ENCODE measurements around the gene H3-3A.

Gene H3-3A

GRCh38 chr1:226038661-226039060 lies 23.9 kb upstream of the H3-3A start:
- ATAC-seq (ENCODE audit: low read depth) (no peak), DNase-seq (ENCODE audit: low spot score in 2 of 2) (no peak)
- no peak overlapping the region for H3K27ac Mint-ChIP-seq
- H3K27me3 Mint-ChIP-seq = no peaks in the 10 kb centered on the region
- H3K4me1 Mint-ChIP-seq = peaks cover under 1% of the 10 kb centered on the region
- no peaks in the 10 kb centered on the region for H3K9me3 Mint-ChIP-seq
- no peak overlapping the region for H3K4me3 Mint-ChIP-seq
- no peaks in the 10 kb centered on the region for H3K36me3 Mint-ChIP-seq

GRCh38 chr1:226041419-226041818 lies 21.1 kb upstream of the H3-3A start:
- no peak overlapping the region for H3K4me3 Mint-ChIP-seq
- DNase-seq (ENCODE audit: low spot score in 2 of 2) = no peak
- peaks cover 3% of the 10 kb centered on the region for H3K4me1 Mint-ChIP-seq
- H3K27me3 Mint-ChIP-seq = no peaks in the 10 kb centered on the region
- ATAC-seq (ENCODE audit: low read depth) = no peak
- H3K27ac Mint-ChIP-seq = no peak overlapping the region
- no peaks in the 10 kb centered on the region for H3K9me3 Mint-ChIP-seq
- H3K36me3 Mint-ChIP-seq = peaks cover 4% of the 10 kb centered on the region

GRCh38 chr1:226044514-226045101 lies 17.9 kb upstream of the H3-3A start:
- Mint-ChIP-seq H3K4me3 (no peak overlapping the region), H3K27ac (no peak overlapping the region), H3K36me3 (peaks cover 4% of the 10 kb centered on the region), H3K27me3 (no peaks in the 10 kb centered on the region), H3K4me1 (peaks cover 3% of the 10 kb centered on the region), H3K9me3 (no peaks in the 10 kb centered on the region)
- ATAC-seq (ENCODE audit: low read depth) (no peak), DNase-seq (ENCODE audit: low spot score in 2 of 2) (no peak)

- H3K4me1 Mint-ChIP-seq = peaks cover 3% of the 10 kb centered on the region
- H3K27me3 Mint-ChIP-seq = no peaks in the 10 kb centered on the region
- DNase-seq (ENCODE audit: low spot score in 2 of 2) (no peak), ATAC-seq (ENCODE audit: low read depth) (no peak)
- no peak overlapping the region for H3K4me3 Mint-ChIP-seq
- H3K27ac Mint-ChIP-seq = no peak overlapping the region
- H3K9me3 Mint-ChIP-seq = no peaks in the 10 kb centered on the region
- peaks cover 6% of the 10 kb centered on the region for H3K36me3 Mint-ChIP-seq
These were observed 16.3 kb upstream of the H3-3A start for GRCh38 chr1:226046240-226046639.

- ATAC-seq (ENCODE audit: low read depth) = no peak
- Mint-ChIP-seq H3K36me3 (peaks cover 7% of the 10 kb centered on the region), H3K27ac (no peak overlapping the region), H3K27me3 (no peaks in the 10 kb centered on the region), H3K4me3 (no peak overlapping the region), H3K9me3 (no peaks in the 10 kb centered on the region), H3K4me1 (peaks cover 3% of the 10 kb centered on the region)
- DNase-seq (ENCODE audit: low spot score in 2 of 2) = no peak
These were observed 15.0 kb upstream of the H3-3A start for GRCh38 chr1:226047495-226047894.

GRCh38 chr1:226048886-226049285 lies 13.6 kb upstream of the H3-3A start:
- no peak overlapping the region for H3K4me3 Mint-ChIP-seq
- H3K4me1 Mint-ChIP-seq = peaks cover under 1% of the 10 kb centered on the region
- H3K27ac Mint-ChIP-seq = no peak overlapping the region
- H3K27me3 Mint-ChIP-seq = no peaks in the 10 kb centered on the region
- ATAC-seq (ENCODE audit: low read depth) (no peak), DNase-seq (ENCODE audit: low spot score in 2 of 2) (no peak)
- peaks cover 10% of the 10 kb centered on the region for H3K36me3 Mint-ChIP-seq
- no peaks in the 10 kb centered on the region for H3K9me3 Mint-ChIP-seq

- H3K27ac Mint-ChIP-seq = no peak overlapping the region
These were observed 12.4 kb upstream of the H3-3A start for GRCh38 chr1:226050133-226050532.

GRCh38 chr1:226051365-226051764 lies 11.2 kb upstream of the H3-3A start:
- ATAC-seq (ENCODE audit: low read depth) (no peak), DNase-seq (ENCODE audit: low spot score in 2 of 2) (no peak)
- H3K4me3 Mint-ChIP-seq = no peak overlapping the region
- H3K27me3 Mint-ChIP-seq = no peaks in the 10 kb centered on the region
- H3K4me1 Mint-ChIP-seq = peaks cover 2% of the 10 kb centered on the region
- peaks cover 15% of the 10 kb centered on the region for H3K36me3 Mint-ChIP-seq
- H3K27ac Mint-ChIP-seq = no peak overlapping the region
- H3K9me3 Mint-ChIP-seq = no peaks in the 10 kb centered on the region

More at GRCh38 chr1:226050133-226050532, 12.4 kb upstream of the H3-3A start:
- ATAC-seq (ENCODE audit: low read depth) = no peak
- no peak for DNase-seq (ENCODE audit: low spot score in 2 of 2)
- Mint-ChIP-seq H3K27me3 (no peaks in the 10 kb centered on the region), H3K9me3 (no peaks in the 10 kb centered on the region), H3K36me3 (peaks cover 8% of the 10 kb centered on the region), H3K4me3 (no peak overlapping the region), H3K4me1 (no peaks in the 10 kb centered on the region)

- Mint-ChIP-seq H3K4me3 (no peak overlapping the region), H3K9me3 (no peaks in the 10 kb centered on the region), H3K36me3 (peaks cover 17% of the 10 kb centered on the region), H3K4me1 (peaks cover 3% of the 10 kb centered on the region), H3K27ac (no peak overlapping the region), H3K27me3 (no peaks in the 10 kb centered on the region)
- ATAC-seq (ENCODE audit: low read depth) (no peak), DNase-seq (ENCODE audit: low spot score in 2 of 2) (no peak)
These were observed 10.5 kb upstream of the H3-3A start for GRCh38 chr1:226052061-226052460.

- no peaks in the 10 kb centered on the region for H3K27me3 Mint-ChIP-seq
- H3K9me3 Mint-ChIP-seq = no peaks in the 10 kb centered on the region
- H3K36me3 Mint-ChIP-seq = peaks cover 28% of the 10 kb centered on the region
- DNase-seq (ENCODE audit: low spot score in 2 of 2) (no peak), ATAC-seq (ENCODE audit: low read depth) (no peak)
- no peak overlapping the region for H3K4me3 Mint-ChIP-seq
- peaks cover 7% of the 10 kb centered on the region for H3K4me1 Mint-ChIP-seq
- H3K27ac Mint-ChIP-seq = peak overlapping the region; percentile 70
These were observed 7.8 kb upstream of the H3-3A start for GRCh38 chr1:226054519-226055327.

GRCh38 chr1:226059709-226060108 lies 2.8 kb upstream of the H3-3A start:
- no peak for ATAC-seq (ENCODE audit: low read depth)
- no peak overlapping the region for H3K4me3 Mint-ChIP-seq
- no peaks in the 10 kb centered on the region for H3K9me3 Mint-ChIP-seq
- DNase-seq (ENCODE audit: low spot score in 2 of 2) = no peak
- H3K36me3 Mint-ChIP-seq = peaks cover 23% of the 10 kb centered on the region
- peaks cover 21% of the 10 kb centered on the region for H3K4me1 Mint-ChIP-seq
- H3K27ac Mint-ChIP-seq = peak overlapping the region; percentile 59
- no peaks in the 10 kb centered on the region for H3K27me3 Mint-ChIP-seq

- H3K4me1 Mint-ChIP-seq = peaks cover 25% of the 10 kb centered on the region
- H3K9me3 Mint-ChIP-seq = no peaks in the 10 kb centered on the region
- H3K27me3 Mint-ChIP-seq = no peaks in the 10 kb centered on the region
- ATAC-seq (ENCODE audit: low read depth) = no peak
- peaks cover 27% of the 10 kb centered on the region for H3K36me3 Mint-ChIP-seq
- no peak overlapping the region for H3K4me3 Mint-ChIP-seq
- no peak overlapping the region for H3K27ac Mint-ChIP-seq
- no peak for DNase-seq (ENCODE audit: low spot score in 2 of 2)
These were observed 2.1 kb upstream of the H3-3A start for GRCh38 chr1:226060427-226060826.

GRCh38 chr1:226061068-226061840 lies 1.3 kb upstream of the H3-3A start:
- Mint-ChIP-seq H3K4me3 (peak overlapping the region; percentile 87), H3K27ac (peak overlapping the region; percentile 99), H3K4me1 (peaks cover 32% of the 10 kb centered on the region), H3K36me3 (peaks cover 28% of the 10 kb centered on the region), H3K9me3 (no peaks in the 10 kb centered on the region), H3K27me3 (no peaks in the 10 kb centered on the region)
- ATAC-seq (ENCODE audit: low read depth) (no peak), DNase-seq (ENCODE audit: low spot score in 2 of 2) (no peak)

GRCh38 chr1:226061841-226062557 lies 517 bp upstream of the H3-3A start:
- Mint-ChIP-seq H3K27me3 (no peaks in the 10 kb centered on the region), H3K27ac (peak overlapping the region; percentile 99), H3K4me3 (peak overlapping the region; percentile 87), H3K9me3 (no peaks in the 10 kb centered on the region), H3K36me3 (peaks cover 28% of the 10 kb centered on the region), H3K4me1 (peaks cover 33% of the 10 kb centered on the region)
- ATAC-seq (ENCODE audit: low read depth) = peak; percentile 43
- peak in 1 of 2 donors; percentile 54 for DNase-seq (ENCODE audit: low spot score in 2 of 2)
